ENCODE data around the gene TAC4.

The TAC4 gene, protein sequence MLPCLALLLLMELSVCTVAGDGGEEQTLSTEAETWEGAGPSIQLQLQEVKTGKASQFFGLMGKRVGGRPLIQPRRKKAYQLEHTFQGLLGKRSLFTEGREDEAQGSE

DNA sequence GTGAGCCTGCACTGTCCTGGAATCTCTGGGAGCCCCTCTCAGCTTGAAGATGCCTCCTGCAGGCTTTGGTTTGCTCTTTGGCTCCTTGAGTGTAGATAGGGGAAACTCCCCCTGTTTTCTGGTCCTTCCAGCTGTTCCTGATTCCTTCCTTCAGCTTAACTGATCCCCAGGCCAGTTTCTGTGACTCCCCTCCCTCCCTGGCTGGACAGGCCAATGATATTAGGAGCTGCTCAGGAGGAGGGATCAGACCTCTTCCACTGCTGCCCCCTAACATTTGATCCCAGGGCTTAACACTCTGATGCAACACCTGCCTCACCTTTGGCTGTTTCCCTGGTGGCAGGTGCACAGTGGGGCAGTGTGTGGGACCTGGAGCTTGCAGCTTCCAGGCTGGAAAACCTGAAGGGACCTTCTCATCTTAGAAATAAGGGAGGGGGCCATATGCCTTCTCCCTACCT is at the start of gene TAC4:
TAC4 (minus strand) TSS at position 51 of the 455 bp plus-strand sequence. CDS start 52 bp downstream, outside the sequence.
- no peak for DNase-seq (ENCODE audit: low read depth)

DNA sequence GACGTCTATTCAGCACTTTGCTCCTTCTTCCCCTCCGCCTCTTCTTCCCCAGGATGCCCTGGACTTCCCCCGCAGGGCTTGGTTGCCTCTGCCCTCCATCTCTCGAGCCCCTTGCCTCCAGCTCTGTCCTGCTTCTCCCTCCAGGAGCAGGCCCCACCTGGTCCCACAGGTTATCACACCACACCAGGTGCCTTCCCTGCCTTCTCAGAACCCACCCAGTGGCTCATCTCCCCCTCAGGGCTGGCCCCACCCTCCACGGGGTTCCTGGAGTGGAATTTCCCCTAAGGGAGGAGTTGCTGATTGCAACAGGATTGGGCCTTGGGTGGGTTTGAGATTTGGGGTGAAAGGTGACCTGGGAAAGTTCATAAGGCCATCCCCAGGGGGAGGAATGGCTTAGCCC is 49.0 kb upstream of the TAC4 start:
- no peak for DNase-seq (ENCODE audit: low read depth)

DNA sequence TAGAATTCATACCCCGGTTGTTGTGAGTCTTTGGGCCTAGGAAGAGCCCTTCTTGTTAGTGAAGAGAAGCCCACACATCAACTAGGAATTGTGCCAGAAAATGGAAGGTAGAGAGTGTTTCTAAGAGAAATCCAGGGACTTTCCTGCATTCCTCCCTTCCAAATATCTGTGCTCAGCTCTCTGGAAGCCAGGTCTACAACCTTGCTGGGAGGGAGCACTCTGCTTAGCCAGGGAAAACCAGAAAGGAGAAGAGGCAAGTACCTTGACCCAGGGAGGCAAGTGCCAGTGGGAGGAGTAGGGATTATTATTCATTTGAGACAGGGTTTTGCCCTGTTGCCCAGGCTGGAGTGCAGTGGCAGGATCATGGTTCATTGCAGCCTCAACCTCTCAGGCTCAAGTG is 48.4 kb upstream of the TAC4 start:
- no peak for DNase-seq (ENCODE audit: low read depth)

DNA sequence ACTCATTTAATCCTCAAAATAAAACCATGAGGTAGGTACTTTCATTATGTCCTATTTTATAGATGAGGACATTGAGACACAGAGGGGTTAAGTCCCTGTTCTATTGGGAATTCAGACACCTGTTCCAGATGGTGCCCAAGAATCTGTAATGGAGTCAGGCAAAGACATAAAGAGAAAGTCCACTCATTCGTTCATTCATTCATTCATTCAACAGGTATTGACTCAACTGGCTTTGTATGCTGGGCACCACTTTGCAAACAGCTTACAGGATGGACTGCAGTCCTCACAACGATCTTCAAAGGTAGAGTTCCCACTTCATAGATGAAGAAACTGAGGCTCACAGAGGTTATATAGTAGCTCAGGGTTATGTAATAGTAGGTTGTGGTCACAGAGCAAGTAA is 47.9 kb upstream of the TAC4 start:
- no peak for DNase-seq (ENCODE audit: low read depth)

DNA sequence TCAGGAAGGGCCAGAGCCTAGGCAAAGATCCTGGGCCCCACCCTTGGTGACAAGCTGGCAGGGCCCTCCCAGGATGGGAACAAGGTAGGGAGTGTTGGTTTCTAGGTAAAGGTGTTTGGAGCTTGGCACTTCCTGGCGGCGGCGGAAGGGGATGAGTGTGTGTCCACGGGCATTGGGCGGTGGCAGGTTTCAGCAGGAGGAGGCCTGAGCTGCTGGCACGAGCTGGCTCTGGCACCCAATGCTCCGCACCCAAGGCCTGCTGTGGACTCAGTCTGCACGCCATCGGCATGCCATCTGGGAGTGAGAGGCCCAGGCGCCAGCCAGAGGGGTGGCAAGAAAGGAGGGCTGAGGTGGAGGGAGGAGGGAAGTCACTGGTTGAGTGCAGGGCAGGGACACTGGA is 46.9 kb upstream of the TAC4 start:
- DNase-seq (ENCODE audit: low read depth) = no peak

DNA sequence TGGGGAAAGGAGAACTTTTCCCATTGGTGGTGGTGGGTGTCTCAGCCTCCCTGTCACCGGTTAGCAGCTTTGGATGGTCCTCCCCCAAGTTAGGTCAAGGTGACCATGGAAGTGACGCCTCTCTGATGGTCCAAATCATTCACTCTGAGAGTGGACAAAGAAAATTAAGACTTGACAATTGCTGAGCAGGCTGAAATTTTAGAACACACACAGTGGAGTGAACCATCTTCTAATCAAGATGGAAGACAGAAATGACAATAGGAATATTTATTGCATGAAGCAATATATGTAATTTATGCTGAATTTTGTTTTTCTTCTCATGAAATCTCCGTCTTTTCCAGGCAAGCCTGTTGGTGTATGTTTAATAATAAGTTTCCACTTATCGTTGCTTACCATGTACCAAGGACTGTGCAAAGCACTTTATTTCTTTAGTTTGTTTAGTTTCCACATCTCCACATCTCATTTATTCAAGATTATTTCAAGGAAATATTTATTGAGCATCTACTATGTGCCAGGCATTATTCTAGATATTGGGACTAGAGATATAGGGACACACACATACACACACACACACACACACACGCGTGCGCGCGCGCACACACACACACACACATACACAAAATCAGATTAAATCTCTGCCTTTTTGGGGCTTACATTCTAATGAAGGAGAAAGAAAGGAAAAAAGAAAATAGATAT is 44.0 kb upstream of the TAC4 start:
- DNase-seq (ENCODE audit: low read depth) = no peak

DNA sequence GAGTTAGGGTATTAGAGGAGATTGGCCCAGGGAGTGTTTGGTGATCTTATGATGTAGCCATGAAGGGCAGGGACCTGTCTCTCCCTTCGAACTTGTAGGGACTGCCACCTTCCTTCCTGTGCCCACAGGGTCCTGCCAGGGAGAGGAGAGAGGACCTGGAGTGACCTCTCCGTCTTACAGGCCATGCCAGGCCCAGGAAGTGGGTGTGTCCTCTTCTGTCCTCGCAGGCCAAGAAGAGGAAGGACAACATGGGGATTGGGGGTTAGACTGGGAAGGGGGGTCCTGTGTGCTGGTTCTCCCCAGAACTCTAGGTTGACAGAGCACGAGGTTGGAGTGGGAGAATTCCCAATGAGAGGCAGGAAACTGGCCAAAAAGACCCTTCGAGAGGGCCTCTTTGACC is 43.4 kb upstream of the TAC4 start:
- DNase-seq (ENCODE audit: low read depth) = no peak

DNA sequence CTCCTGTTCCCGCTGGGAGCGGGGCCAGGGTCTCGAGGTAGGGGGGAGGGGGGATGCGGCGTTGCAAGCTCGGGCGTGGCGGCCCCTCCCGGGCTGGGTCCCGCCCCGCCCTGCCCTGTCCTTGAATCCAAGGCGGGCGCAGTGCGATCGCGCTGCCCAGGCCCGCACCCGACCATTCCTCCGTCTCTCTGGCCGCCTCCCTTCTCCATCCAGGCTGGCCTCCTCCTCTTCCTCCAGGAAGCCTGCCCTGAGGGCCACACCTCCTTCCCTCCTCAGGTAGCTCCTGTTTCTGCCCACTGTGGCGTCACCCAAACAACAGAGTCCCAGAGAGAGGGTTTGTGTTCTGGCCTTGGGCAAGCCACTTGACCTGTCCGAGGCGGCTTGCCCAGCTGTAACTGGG is 43.0 kb upstream of the TAC4 start:
- no peak for DNase-seq (ENCODE audit: low read depth)

DNA sequence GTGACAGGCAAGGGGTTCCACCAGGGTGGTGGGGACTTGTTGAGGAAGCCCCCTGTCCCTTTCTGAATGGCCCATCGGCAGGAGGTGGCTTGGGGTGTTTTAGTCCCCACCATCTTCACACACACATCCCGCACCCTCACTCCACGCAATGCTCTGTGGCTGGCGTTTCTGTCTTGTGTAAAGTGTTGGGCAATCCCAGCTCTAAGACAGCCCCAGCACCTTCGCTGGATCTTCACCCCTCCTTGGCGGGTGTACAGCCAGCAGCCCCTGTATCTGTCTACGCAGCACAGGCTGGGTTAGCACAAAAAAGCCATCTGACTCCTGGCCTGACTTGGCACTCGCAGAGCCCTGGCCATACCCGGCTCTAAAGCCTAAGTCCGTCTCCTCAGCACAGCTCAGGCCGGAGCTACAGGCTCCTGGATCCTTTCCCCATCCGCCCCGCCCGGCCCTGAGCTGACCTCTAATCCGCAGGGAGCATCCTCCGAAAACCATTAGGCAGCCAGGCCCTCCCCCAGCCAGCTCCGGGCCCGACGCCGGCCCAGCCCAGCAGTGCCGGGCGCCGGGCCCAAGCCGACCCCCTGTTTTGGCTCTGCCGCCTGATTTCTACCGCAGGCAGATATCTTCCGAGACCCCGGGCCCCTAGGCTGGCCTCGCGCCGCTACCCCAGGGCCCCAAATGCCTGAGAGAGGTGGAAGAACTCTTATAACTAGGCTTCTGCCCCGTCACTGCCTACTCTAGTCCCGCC is 42.4 kb upstream of the TAC4 start:
- no peak for DNase-seq (ENCODE audit: low read depth)

DNA sequence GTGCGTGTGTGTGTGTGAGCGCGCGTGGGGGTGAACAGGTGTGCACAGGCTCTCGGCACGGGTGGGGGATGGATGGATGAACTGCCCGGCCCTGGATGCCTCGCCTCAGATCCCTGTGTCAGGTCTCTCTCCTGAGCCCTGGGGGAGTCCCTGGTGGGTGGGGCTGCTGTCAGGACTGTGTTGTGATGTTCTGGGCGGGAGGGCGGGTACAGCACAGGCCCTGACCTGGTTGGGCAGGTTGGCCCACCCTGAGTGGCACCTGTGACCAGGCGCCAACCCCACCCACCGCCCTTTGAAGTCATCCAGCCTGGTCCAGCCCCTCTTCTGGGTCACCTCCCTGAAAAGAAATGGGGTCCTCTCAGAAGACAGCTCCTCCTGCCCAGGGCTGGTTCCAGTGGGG is 41.6 kb upstream of the TAC4 start:
- DNase-seq (ENCODE audit: low read depth) = no peak

DNA sequence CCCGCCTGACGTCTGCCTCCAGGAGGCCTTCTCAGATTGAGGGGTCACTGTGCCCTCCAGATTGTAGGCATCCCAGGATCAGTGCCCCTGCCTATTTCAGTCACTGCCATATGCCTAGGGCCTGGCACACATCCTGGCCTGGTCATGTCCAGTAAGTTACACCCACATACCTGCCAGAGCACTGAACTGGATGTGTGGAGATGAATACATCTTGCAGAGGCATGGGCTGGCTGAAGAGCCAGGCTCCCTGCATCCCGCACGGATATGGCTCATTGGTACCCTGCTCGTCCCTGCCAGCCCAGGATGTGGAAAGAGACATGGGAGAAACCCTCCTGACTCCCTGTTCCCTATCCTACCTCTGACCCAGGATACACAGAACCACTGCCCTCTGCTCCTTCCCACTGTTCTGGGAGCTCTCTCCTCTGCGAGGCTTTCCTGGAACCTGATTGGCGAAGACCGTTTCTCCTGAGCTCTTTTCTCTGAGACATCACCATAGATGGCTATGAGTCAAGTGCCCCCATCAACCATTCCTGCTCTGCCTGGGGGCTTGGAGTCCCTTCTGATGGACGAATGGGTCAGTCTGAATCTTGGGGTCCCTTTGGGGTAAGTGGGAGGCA is 40.0 kb upstream of the TAC4 start:
- no peak for DNase-seq (ENCODE audit: low read depth)

DNA sequence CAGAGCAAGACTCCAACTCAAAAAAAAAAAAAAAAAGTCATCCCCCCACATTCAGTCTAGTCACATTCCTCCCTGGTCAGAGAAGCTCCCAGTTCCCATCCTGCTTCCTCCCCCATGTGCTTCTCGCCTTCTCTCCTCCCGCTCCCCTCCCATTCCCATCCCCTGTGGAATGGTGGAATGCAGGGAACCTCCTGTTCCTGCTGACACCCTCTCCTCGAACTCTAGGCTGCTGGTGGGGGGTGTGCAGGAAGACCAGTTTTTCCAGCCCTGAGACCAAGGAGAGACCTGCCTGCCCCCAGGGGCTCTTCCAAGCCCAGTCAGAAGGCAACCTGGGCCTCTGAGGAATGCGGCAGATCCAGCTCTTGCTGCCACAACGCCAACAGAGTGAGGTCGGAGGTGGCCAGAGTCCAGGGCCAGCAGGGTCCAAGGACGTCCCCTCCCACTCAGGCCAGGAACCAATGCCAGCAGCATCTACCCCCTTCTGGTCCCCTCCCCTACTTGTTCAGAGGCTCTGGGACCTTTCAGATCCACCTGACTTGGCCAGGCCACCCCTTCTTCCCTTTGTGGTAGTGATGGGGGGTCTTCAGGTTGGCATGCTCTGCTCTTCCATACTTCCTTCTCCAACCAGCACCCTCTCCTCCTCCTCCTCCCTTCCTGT is 39.3 kb upstream of the TAC4 start:
- DNase-seq (ENCODE audit: low read depth) = no peak

DNA sequence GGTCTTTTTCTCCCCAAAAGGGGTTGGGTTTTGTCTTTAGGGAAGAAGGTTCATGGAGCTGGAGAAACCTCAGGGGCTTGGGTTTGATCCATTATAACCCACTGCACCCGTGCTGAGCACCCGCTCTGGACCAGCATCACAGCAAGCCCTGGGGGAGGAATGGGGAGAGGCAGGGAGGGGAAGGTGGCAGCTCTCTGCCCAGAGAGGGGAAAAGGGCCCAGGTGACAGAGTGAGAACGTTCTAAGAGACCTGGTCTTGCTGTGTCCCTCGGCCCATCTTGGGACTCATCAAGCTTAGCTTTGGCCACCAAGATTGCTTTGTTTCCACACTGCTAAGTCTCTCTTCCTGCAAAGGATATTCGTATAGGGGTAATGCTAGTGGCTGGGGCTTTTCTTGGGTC is 38.2 kb upstream of the TAC4 start:
- DNase-seq (ENCODE audit: low read depth) = no peak

DNA sequence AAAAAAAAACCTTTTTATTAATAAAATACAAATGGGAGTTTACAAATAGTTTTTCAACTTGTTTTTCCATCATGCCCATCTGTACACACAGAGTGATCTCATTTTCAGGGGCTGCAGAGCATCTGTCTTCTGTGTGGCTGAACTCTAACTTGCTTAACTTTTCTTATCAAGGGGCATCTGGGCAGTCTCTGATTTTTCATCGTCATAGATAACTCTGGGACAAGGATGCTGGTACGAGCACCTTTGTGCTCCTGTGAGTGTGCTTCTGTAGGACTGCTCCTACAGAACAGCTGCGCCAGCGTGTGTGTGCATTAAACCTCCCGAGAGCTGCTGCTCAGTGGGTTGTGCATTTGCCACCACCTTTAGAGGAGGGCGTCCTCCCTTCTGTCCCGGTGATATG is 34.6 kb upstream of the TAC4 start:
- no peak for DNase-seq (ENCODE audit: low read depth)

DNA sequence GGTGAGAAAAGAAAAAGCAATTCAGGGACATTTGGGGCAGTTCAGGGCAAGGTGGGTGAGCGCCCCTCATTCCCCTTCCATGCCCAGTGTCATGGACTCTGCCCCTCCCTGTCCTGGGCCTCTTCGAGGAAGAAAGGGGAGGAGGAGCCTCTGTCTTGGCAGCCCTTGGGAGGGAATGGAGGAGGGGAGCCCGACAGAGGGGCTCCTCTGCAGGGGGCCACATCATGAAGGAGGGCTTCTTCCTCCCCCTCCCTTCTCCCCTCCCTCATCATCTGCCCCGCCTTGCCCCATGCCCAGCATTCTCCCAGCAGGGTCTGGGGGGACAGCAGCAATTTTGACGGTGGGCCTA is 33.2 kb upstream of the TAC4 start:
- no peak for DNase-seq (ENCODE audit: low read depth)

DNA sequence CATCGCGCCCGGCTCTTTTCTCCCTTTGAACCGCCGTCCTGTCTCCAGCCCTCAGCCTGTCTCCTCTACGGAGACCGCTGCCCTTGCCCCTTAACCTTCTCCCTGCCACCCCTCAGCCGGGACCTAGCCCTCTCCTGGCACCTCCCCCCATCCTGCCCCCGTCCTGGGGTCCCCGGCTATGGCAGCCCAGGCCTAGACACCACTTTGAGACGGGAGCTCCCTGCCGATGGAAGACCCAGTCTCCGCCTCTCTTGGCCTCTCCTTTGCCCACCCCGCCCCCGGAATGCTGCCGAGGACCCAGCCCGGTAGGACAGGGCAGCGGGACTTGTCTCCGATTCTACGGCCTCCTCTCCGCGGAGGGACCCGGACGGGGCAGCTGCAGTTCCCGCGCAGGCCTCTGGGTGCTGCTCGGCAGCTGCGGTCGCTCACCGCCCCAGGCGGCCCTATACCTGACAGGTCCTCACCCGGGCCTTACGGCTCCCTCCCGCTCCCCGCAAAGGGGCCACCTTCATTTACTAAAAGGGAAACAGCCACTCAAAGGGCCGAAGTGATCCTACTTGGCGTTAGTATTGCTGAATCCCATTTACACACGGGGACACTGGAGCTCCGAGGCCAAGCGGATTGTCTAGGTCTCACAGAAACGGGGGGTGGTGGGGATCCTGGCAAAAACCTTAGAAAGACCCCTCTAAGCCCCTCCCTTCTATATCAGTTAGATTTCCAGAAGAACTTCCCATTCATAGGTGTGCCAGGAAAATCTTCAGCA is 32.6 kb upstream of the TAC4 start:
- no peak for DNase-seq (ENCODE audit: low read depth)

DNA sequence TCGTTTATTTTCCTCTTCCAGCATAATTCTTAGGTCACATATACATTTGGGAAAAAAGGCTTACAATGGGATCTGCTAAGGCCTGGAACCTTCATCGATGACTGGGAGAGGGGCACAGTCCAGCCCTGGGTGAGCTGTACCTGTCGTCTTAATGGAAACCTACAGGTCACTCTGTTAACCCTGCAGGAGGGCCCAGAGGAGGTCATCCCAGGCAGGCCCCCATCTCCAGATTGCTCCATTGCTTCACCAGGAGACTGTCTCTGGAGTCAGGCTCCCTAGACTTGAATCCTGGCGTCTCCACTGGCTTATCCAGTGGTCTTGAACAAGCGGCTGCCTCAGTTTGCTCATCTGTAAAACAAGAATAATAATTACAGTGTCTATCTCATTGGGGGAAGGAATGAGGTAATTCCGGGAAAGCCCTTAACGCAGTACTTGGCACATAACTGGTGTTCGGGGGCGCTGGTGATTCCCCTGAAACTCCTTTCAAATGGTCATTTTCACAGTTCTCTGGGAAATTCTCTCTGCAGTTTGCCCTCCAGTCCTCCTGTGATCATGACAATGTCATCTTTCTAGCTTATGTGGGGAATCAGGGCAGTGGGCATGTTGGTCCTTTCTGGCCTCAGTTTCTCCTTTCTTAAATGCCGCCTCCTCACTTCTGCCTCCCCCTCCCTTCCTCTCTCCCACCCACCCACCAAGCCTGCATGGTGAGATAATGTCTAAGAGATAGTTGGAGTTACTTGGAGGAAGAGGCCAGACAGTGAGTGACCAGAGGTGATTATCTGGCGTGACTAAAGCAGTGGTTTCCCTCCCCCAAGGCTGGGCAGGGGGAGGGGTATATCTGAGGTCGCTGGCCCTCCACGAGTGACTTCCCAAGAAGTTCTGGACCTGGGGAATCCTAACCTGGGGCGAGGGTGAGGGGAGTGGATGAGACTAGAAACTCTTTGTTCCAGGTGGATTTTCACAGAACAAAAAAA is 31.3 kb upstream of the TAC4 start:
- DNase-seq (ENCODE audit: low read depth) = no peak

DNA sequence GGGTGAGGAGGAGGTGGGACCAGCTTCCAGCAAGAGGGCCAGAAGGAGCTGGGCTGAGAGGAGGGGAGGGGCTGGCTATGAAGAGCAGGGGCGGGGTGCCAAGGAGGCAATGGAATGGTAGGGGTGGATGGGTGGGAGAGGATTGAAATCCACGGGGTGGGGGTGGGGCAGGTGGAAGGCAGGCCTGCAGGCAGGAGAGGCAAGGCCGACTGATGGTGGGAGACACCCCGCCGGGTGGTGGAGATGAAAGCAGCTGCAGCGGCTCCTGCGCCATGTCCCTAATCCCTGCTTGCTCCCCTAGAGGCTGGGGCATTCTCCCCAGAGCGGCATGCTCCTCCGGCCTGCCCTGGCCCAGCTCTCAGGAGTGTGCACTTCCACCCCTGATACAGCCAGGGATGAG is 27.8 kb upstream of the TAC4 start:
- no peak for DNase-seq (ENCODE audit: low read depth)

DNA sequence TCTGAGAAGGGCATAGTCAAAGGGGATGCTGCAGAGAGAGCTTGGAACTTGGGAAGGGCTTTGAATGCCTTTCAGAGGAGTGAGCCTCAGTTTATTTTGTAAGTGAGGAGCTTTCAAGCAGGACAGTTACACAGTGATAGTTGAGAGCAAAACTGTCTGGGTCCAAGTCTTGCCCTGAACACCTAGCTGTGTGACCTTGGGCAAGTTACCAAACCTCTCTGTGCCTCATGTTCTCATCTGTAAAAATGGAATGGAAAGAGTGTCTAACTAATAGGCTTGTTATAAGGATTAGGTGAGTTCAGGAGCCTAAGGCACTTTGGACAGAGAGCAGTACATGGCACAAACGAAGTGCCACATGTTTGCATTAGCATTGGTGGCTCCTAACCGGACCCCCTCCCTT is 27.0 kb upstream of the TAC4 start:
- no peak for DNase-seq (ENCODE audit: low read depth)

DNA sequence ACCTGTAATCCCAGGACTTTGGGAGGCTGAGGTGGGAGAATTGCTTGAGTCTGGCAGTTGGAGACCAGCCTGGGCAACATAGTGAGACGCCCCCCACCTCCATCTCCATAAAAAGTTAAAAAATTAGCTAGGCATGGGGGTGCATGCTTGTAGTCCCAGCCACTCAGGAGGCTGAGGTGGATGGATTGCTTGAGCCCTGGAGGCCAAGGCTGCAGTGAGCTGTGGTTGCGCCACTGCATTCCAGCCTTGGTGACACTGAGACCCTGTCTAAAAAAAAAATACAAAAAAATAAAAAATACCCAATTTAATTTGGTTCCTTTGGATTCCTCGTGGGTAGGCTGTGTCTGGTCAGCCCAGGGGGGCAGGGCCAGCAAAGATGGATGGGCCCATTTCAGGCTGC is 26.1 kb upstream of the TAC4 start:
- DNase-seq (ENCODE audit: low read depth) = no peak

DNA sequence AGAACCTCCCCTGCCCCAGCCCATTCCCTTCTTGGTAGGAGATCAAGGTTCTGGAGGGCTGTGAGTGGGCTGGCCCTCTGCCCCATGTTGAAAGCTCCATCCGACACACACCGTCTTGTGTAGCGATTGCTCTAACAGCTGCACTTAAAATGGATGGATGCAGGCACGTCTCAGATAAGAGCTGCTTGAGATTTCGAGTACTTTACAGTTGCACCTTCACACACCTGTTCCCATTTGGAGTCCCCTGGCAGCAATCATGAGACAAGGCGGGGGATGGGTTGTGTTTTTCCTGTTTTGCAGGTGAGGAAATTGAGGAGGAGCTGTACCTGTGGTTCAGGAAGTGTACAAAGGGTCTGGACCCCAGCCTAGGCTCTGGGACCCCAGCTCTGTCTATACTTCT is 25.6 kb upstream of the TAC4 start:
- DNase-seq (ENCODE audit: low read depth) = no peak

All from GM04503 (cell line).